ENCODE results near the gene CFAP58.

DNA sequence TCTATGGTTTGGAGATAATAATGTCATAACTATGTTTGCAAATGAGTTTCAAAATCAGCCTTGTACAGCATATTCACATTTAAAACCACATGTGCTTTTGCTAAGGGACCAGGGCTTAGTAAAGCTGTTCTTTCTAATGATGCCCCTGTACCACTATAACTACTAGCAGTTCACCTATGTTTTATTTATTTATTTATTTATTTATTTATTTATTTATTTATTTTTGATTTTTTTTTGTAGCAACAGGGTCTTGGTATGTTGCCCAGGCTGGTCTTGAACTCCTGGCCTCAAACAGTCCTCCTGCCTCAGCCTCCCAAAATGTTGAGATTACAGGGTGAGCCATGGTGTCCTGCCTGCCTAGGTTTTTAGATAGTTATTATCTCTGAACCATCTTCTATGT, 96.9 kb downstream of the CFAP58 start:
- TF ChIP-seq, protein P1, sequence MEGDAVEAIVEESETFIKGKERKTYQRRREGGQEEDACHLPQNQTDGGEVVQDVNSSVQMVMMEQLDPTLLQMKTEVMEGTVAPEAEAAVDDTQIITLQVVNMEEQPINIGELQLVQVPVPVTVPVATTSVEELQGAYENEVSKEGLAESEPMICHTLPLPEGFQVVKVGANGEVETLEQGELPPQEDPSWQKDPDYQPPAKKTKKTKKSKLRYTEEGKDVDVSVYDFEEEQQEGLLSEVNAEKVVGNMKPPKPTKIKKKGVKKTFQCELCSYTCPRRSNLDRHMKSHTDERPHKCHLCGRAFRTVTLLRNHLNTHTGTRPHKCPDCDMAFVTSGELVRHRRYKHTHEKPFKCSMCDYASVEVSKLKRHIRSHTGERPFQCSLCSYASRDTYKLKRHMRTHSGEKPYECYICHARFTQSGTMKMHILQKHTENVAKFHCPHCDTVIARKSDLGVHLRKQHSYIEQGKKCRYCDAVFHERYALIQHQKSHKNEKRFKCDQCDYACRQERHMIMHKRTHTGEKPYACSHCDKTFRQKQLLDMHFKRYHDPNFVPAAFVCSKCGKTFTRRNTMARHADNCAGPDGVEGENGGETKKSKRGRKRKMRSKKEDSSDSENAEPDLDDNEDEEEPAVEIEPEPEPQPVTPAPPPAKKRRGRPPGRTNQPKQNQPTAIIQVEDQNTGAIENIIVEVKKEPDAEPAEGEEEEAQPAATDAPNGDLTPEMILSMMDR (IDR thresholded peaks at IDR 0.05) = no peak
- TF ChIP-seq POLR2A (IDR thresholded peaks at IDR 0.05) = no peak
